ENCODE data around the gene REG1B. TPM values are rescaled to one million over a fixed set of nuclear protein-coding genes. Genes with fewer than 3 reads are reported as not detected.

REG1B gene
- 10 to 100 TPM in 1 of 2 donors, not detected in 1; 10.2 TPM for total RNA-seq

- no peak for DNase-seq
- intact Hi-C loops (cut with DNase I) = no loop called here
- no peaks in the 10 kb centered on the region for H3K9me3 ChIP-seq
- no peak within 1 kb of the TSS for H3K27ac ChIP-seq
- TF ChIP-seq CTCF (IDR thresholded peaks at IDR 0.05) = no peak
- H3K36me3 ChIP-seq = no peaks in the 10 kb centered on the region
- no peak within 1 kb of the TSS for H3K4me3 ChIP-seq
- peaks cover 13% of the 10 kb centered on the region for H3K27me3 ChIP-seq
- H3K9ac ChIP-seq (ENCODE audit: low read depth in 2 of 2, low read length in 2 of 2) = no peak within 1 kb of the TSS
- H3K4me1 ChIP-seq = no peaks in the 10 kb centered on the region
Measured at GRCh38 chr2:79087785-79088364, at the start of gene REG1B. Gene REG1B, minus strand, starts transcription at chr2:79087993. Its CDS starts 381 bp downstream, at chr2:79087612.

GRCh38 chr2:79131687-79132086, 43.9 kb upstream of the REG1B start:
- H3K9ac ChIP-seq (ENCODE audit: low read depth in 2 of 2, low read length in 2 of 2) = no peak overlapping the region
- intact Hi-C loops (cut with DNase I) = no loop called here
- DNase-seq = no peak
- peaks cover 38% of the 10 kb centered on the region for H3K27me3 ChIP-seq
- H3K36me3 ChIP-seq = no peaks in the 10 kb centered on the region
- no peak overlapping the region for H3K4me3 ChIP-seq
- no peaks in the 10 kb centered on the region for H3K4me1 ChIP-seq
- no peak overlapping the region for H3K27ac ChIP-seq
- no peaks in the 10 kb centered on the region for H3K9me3 ChIP-seq
- no peak for TF ChIP-seq CTCF (IDR thresholded peaks at IDR 0.05)

DNA sequence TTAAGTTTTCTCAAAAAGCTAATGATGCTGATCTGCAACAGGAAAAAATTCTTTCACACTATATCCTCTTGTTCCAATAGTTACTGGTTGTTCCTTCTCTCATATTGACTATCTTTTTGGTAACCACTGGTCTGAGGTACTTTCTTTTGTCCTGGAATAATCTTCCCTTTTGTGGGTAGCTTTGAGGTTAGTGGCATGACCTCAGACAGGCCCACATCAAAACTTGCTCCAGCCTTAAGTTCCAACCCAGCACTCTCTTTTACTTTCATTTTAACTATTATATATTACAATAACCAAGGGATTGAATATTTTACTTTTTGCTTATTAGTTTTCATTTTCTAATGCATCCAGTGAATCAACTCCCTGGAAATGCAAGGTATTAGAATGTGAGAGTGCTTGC, 42.0 kb upstream of the REG1B start:
- H3K4me1 ChIP-seq = no peaks in the 10 kb centered on the region
- H3K27me3 ChIP-seq = peaks cover 29% of the 10 kb centered on the region
- no peak overlapping the region for H3K4me3 ChIP-seq
- H3K9me3 ChIP-seq = no peaks in the 10 kb centered on the region
- H3K9ac ChIP-seq (ENCODE audit: low read depth in 2 of 2, low read length in 2 of 2) = no peak overlapping the region
- no peak overlapping the region for H3K27ac ChIP-seq
- no peak for DNase-seq
- no peaks in the 10 kb centered on the region for H3K36me3 ChIP-seq
- intact Hi-C loops (cut with DNase I) = no loop called here
- no peak for TF ChIP-seq CTCF (IDR thresholded peaks at IDR 0.05)

DNA sequence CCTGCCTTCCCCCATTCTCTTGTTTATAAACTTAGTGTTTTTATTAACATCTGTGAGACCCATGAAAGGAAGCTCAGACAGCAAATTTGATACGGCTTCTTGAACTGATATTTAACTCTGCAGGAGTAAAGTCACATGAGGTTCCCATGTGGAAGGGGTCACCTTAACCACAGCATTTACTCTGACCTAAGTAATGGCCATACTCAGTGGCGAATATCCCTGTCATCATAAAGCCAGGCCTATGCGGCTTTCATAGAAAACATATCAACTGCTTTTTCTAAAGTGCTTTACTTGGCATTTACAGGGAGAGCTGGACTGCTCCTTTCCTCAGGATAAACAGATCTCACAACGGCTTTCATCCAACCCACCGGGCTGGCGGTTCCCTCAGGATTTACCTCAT, 41.5 kb upstream of the REG1B start:
- intact Hi-C loops (cut with DNase I) = no loop called here
- no peaks in the 10 kb centered on the region for H3K36me3 ChIP-seq
- H3K9me3 ChIP-seq = no peaks in the 10 kb centered on the region
- no peak for DNase-seq
- no peaks in the 10 kb centered on the region for H3K4me1 ChIP-seq
- no peak overlapping the region for H3K9ac ChIP-seq (ENCODE audit: low read depth in 2 of 2, low read length in 2 of 2)
- no peak overlapping the region for H3K4me3 ChIP-seq
- peaks cover 34% of the 10 kb centered on the region for H3K27me3 ChIP-seq
- no peak overlapping the region for H3K27ac ChIP-seq
- no peak for TF ChIP-seq CTCF (IDR thresholded peaks at IDR 0.05)

- H3K36me3 ChIP-seq = no peaks in the 10 kb centered on the region
- no peak for TF ChIP-seq CTCF (IDR thresholded peaks at IDR 0.05)
- no peaks in the 10 kb centered on the region for H3K9me3 ChIP-seq
- no peaks in the 10 kb centered on the region for H3K4me1 ChIP-seq
- DNase-seq = no peak
- intact Hi-C loops (cut with DNase I) = no loop called here
- H3K27me3 ChIP-seq = peaks cover 34% of the 10 kb centered on the region
- no peak overlapping the region for H3K9ac ChIP-seq (ENCODE audit: low read depth in 2 of 2, low read length in 2 of 2)
- H3K27ac ChIP-seq = no peak overlapping the region
- no peak overlapping the region for H3K4me3 ChIP-seq
Measured at GRCh38 chr2:79128406-79128805, 40.6 kb upstream of the REG1B start.

- H3K27me3 ChIP-seq = peaks cover 39% of the 10 kb centered on the region
- H3K27ac ChIP-seq = no peak overlapping the region
- no peak overlapping the region for H3K4me3 ChIP-seq
- no peaks in the 10 kb centered on the region for H3K9me3 ChIP-seq
- intact Hi-C loops (cut with DNase I) = no loop called here
- DNase-seq = no peak
- no peaks in the 10 kb centered on the region for H3K4me1 ChIP-seq
- H3K9ac ChIP-seq (ENCODE audit: low read depth in 2 of 2, low read length in 2 of 2) = no peak overlapping the region
- no peak for TF ChIP-seq CTCF (IDR thresholded peaks at IDR 0.05)
- no peaks in the 10 kb centered on the region for H3K36me3 ChIP-seq
Measured at GRCh38 chr2:79125721-79125985, 37.9 kb upstream of the REG1B start.
